HL-60/S4 (cell line): ENCODE measurements around the gene BRF1.

Experiments
- in situ Hi-C: fragments of 300-500 bp; cut with MboI; formaldehyde crosslinking; loops from 2 replicates; pipeline ENCODE4 v1.14.3; 2022; ENCODE audit warnings: low sequenced_read_pairs

The BRF1 gene

GRCh38 chr14:105213361-105213760 lies 87.4 kb downstream of the BRF1 start:
- in situ Hi-C loops, result no loop called here

GRCh38 chr14:105212541-105213300 lies 88.1 kb downstream of the BRF1 start:
- in situ Hi-C loops, result no loop called here

GRCh38 chr14:105211758-105212089 lies 89.1 kb downstream of the BRF1 start:
- in situ Hi-C loops, result no loop called here

- in situ Hi-C loops, result no loop called here
Observed at GRCh38 chr14:105211086-105211757, 89.6 kb downstream of the BRF1 start.

GRCh38 chr14:105210266-105211025 lies 90.4 kb downstream of the BRF1 start:
- in situ Hi-C loops, result no loop called here

- in situ Hi-C loops, result no loop called here
Observed at GRCh38 chr14:105209646-105210045, 91.2 kb downstream of the BRF1 start.

GRCh38 chr14:105209091-105209490 lies 91.7 kb downstream of the BRF1 start:
- in situ Hi-C loops, result no loop called here

- in situ Hi-C loops, result no loop called here
Observed at GRCh38 chr14:105208738-105209075, 92.1 kb downstream of the BRF1 start.

GRCh38 chr14:105207996-105208737 lies 92.6 kb downstream of the BRF1 start:
- in situ Hi-C loops, result no loop called here

- in situ Hi-C loops, result no loop called here
Observed at GRCh38 chr14:105207460-105207901, 93.3 kb downstream of the BRF1 start.

GRCh38 chr14:105206873-105207272 lies 93.9 kb downstream of the BRF1 start:
- in situ Hi-C loops, result no loop called here

- in situ Hi-C loops, result no loop called here
Observed at GRCh38 chr14:105205673-105206208, 95.1 kb downstream of the BRF1 start.

- in situ Hi-C loops, result no loop called here
Observed at GRCh38 chr14:105204931-105205672, 95.7 kb downstream of the BRF1 start.

GRCh38 chr14:105204206-105204930 lies 96.4 kb downstream of the BRF1 start:
- in situ Hi-C loops, result no loop called here

GRCh38 chr14:105203701-105204100 lies 97.1 kb downstream of the BRF1 start:
- in situ Hi-C loops, result no loop called here

GRCh38 chr14:105203057-105203531 lies 97.7 kb downstream of the BRF1 start:
- in situ Hi-C loops, result no loop called here

- in situ Hi-C loops, result no loop called here
Observed at GRCh38 chr14:105201925-105202513, 98.8 kb downstream of the BRF1 start.

- in situ Hi-C loops, result no loop called here
Observed at GRCh38 chr14:105201156-105201924, 99.5 kb downstream of the BRF1 start.
